Left ventricle myocardium inferior (tissue), 1 donor: ENCODE data around the gene LRRC53. TPM values are rescaled to one million over a fixed set of nuclear protein-coding genes. Genes with fewer than 3 reads are reported as not detected.

ENCODE experiments used
- DNase-seq: peaks from one replicate; pipeline ENCODE4 v3.0.0-alpha.2; 2020
- H3K27ac ChIP-seq: fragments of 200-600 bp; replicated peaks from 2 replicates; pipeline ENCODE4 v1.8.0; 2021
- H3K27me3 ChIP-seq: fragments of 200-600 bp; 2 replicates; pipeline ENCODE4 v1.8.0; 2021; ENCODE audit warnings: low read depth
- H3K36me3 ChIP-seq: fragments of 200-600 bp; 2 replicates; pipeline ENCODE4 v1.8.0; 2021
- H3K4me1 ChIP-seq: fragments of 200-600 bp; 2 replicates; pipeline ENCODE4 v1.8.0; 2021
- H3K4me3 ChIP-seq: fragments of 200-600 bp; 2 replicates; pipeline ENCODE4 v1.8.0; 2021; ENCODE audit warnings: mild to moderate bottlenecking, moderate library complexity
- H3K9me3 ChIP-seq: fragments of 200-600 bp; replicated peaks from 2 replicates; pipeline ENCODE4 v1.8.0; 2021
- CTCF ChIP-seq: fragments of 200-600 bp; IDR thresholded peaks from 2 replicates; pipeline ENCODE4 v1.8.0; 2021; ENCODE audit warnings: antibody characterized with exemption, mild to moderate bottlenecking, borderline replicate concordance
- intact Hi-C: fragments of 100-400 bp; cut with micrococcal nuclease; formaldehyde crosslinking; loops from one replicate; pipeline ENCODE4 v1.11.0; 2022
- total RNA-seq: library from RNA; stranded (reverse); fragmentation: NEBNext Ultra II Directional; extraction: Animal tissue kit (Norgen Biotek cat#: 25700); gene quantifications from one replicate; pipeline ENCODE4 v1.2.1, GENCODE V29; 2021
- donor health status: DM: no; HTN: yes; CAD: no; lungs with severe emphysema.

LRRC53 gene
- total RNA-seq, 1 donor from 2014 or later: not detected

GRCh38 chr1:74432325-74432724 lies 80.1 kb downstream of the LRRC53 start:
- DNase-seq: no peak
- no peak overlapping the region for H3K4me3 ChIP-seq
- intact Hi-C loops: no loop called here
- no peak for TF ChIP-seq CTCF
- no peaks in the 10 kb centered on the region for H3K27me3 ChIP-seq
- H3K36me3 ChIP-seq: no peaks in the 10 kb centered on the region
- no peak overlapping the region for H3K27ac ChIP-seq
- peaks cover 47% of the 10 kb centered on the region for H3K4me1 ChIP-seq
- H3K9me3 ChIP-seq: no peaks in the 10 kb centered on the region

GRCh38 chr1:74431531-74431930 lies 80.9 kb downstream of the LRRC53 start:
- DNase-seq: no peak
- intact Hi-C loops: no loop called here

GRCh38 chr1:74430342-74430934 lies 82.0 kb downstream of the LRRC53 start:
- H3K27me3 ChIP-seq: no peaks in the 10 kb centered on the region
- peaks cover 51% of the 10 kb centered on the region for H3K4me1 ChIP-seq
- peak overlapping the region; percentile 27 for H3K27ac ChIP-seq
- intact Hi-C loops: no loop called here
- TF ChIP-seq CTCF: no peak
- no peaks in the 10 kb centered on the region for H3K36me3 ChIP-seq
- DNase-seq: no peak
- H3K4me3 ChIP-seq: no peak overlapping the region
- H3K9me3 ChIP-seq: no peaks in the 10 kb centered on the region

More at GRCh38 chr1:74431531-74431930, 80.9 kb downstream of the LRRC53 start:
- Histone ChIP-seq H3K27me3 (no peaks in the 10 kb centered on the region), H3K4me1 (peaks cover 45% of the 10 kb centered on the region), H3K9me3 (no peaks in the 10 kb centered on the region), H3K36me3 (no peaks in the 10 kb centered on the region), H3K4me3 (no peak overlapping the region), H3K27ac (no peak overlapping the region)
- no peak for TF ChIP-seq CTCF

- Histone ChIP-seq H3K4me1 (peaks cover 58% of the 10 kb centered on the region), H3K9me3 (no peaks in the 10 kb centered on the region), H3K27ac (peak overlapping the region; percentile 27), H3K27me3 (no peaks in the 10 kb centered on the region), H3K36me3 (no peaks in the 10 kb centered on the region), H3K4me3 (no peak overlapping the region)
- DNase-seq: no peak
- intact Hi-C loops: no loop called here
- no peak for TF ChIP-seq CTCF
These were observed 82.8 kb downstream of the LRRC53 start for GRCh38 chr1:74429580-74429979.

- no peak for TF ChIP-seq CTCF
- Histone ChIP-seq H3K27me3 (no peaks in the 10 kb centered on the region), H3K9me3 (no peaks in the 10 kb centered on the region), H3K4me1 (peaks cover 48% of the 10 kb centered on the region), H3K27ac (no peak overlapping the region), H3K4me3 (no peak overlapping the region), H3K36me3 (no peaks in the 10 kb centered on the region)
- no peak for DNase-seq
- intact Hi-C loops: no loop called here
These were observed 84.7 kb downstream of the LRRC53 start for GRCh38 chr1:74427681-74428080.
